HepG2 (cell line): ENCODE data around the gene SYS1. TPM values are rescaled to one million over a fixed set of nuclear protein-coding genes. Genes with fewer than 3 reads are reported as not detected.

Source experiments
- ARHGAP35 ChIP-seq: sonication (generic); formaldehyde crosslinking; IDR thresholded peaks from 2 replicates; pipeline ENCODE4 v1.9.0; 2022; ENCODE audit warnings: mild to moderate bottlenecking, inconsistent platforms, moderate library complexity, missing genetic modification reagents, borderline replicate concordance
- ASH2L ChIP-seq: fragments of 300-600, 200-600 bp; sonication (generic); IDR thresholded peaks from 2 replicates; pipeline ENCODE4 v1.7.0; 2017; ENCODE audit warnings: low read depth, mild to moderate bottlenecking, moderate library complexity, mixed read lengths, low read length; ENCODE audit not compliant: insufficient read length
- BCL6 ChIP-seq: IDR thresholded peaks from 2 replicates; pipeline ENCODE4 v1.6.1; 2016; ENCODE audit warnings: missing genetic modification reagents, missing compliant biosample characterization
- CBFB ChIP-seq: sonication (generic); formaldehyde crosslinking; IDR thresholded peaks from 2 replicates; pipeline ENCODE4 v1.4.0; 2020; ENCODE audit warnings: missing genetic modification reagents
- EHMT2 ChIP-seq: fragments of 200-600 bp; sonication (generic); IDR thresholded peaks from 2 replicates; pipeline ENCODE4 v1.7.0; 2017; ENCODE audit warnings: antibody characterized with exemption, low read depth, low read length, borderline replicate concordance
- KAT8 ChIP-seq: IDR thresholded peaks from 2 replicates; pipeline ENCODE4 v1.6.1; 2016; ENCODE audit warnings: missing genetic modification reagents, missing compliant biosample characterization
- KIAA2018 ChIP-seq: sonication (generic); formaldehyde crosslinking; IDR thresholded peaks from 2 replicates; pipeline ENCODE4 v1.5.0; 2020; ENCODE audit warnings: mild to moderate bottlenecking, missing genetic modification reagents, borderline replicate concordance
- MEF2D ChIP-seq: sonication (generic); formaldehyde crosslinking; IDR thresholded peaks from 2 replicates; pipeline ENCODE4 v1.5.1; 2020; ENCODE audit warnings: mild to moderate bottlenecking, missing genetic modification reagents
- NFKB2 ChIP-seq: sonication (generic); formaldehyde crosslinking; IDR thresholded peaks from 2 replicates; pipeline ENCODE4 v1.4.0; 2020; ENCODE audit warnings: missing genetic modification reagents, borderline replicate concordance
- SRSF4 ChIP-seq: fragments of 200-400 bp; formaldehyde crosslinking; IDR thresholded peaks from one replicate; pipeline ENCODE4 v1.6.1; 2018; ENCODE audit warnings: mild to moderate bottlenecking, low read depth, low read length, moderate library complexity; ENCODE audit not compliant: poor library complexity, severe bottlenecking
- ZMAT3 ChIP-seq: sonication (generic); formaldehyde crosslinking; conservative IDR thresholded peaks from 2 replicates; pipeline ENCODE4 v1.7.0; 2021; ENCODE audit warnings: missing genetic modification reagents
- ZNF263 ChIP-seq: sonication (generic); formaldehyde crosslinking; IDR thresholded peaks from 2 replicates; pipeline ENCODE4 v1.4.0; 2020; ENCODE audit warnings: missing genetic modification reagents
- ZNF264 ChIP-seq: sonication (generic); formaldehyde crosslinking; IDR thresholded peaks from 2 replicates; pipeline ENCODE4 v1.4.0; 2020; ENCODE audit warnings: missing genetic modification reagents
- ZNF543 ChIP-seq: sonication (generic); formaldehyde crosslinking; IDR thresholded peaks from 2 replicates; pipeline ENCODE4 v1.4.0; 2020; ENCODE audit warnings: mild to moderate bottlenecking, missing genetic modification reagents
- ZNF83 ChIP-seq: sonication (generic); formaldehyde crosslinking; IDR thresholded peaks from 2 replicates; pipeline ENCODE4 v1.4.0; 2020; ENCODE audit warnings: missing genetic modification reagents, mild to moderate bottlenecking, borderline replicate concordance
- polyA plus RNA-seq, 8 experiments: library from polyadenylated mRNA; depleted of rRNA in 3 of 8; stranded (reverse) in 7 of 8; unstranded in 1 of 8; fragments of >200 nt; fragmentation: Illumina TruSeq in 4 of 8; extraction: Trizol in 4 of 8; gene quantifications; 2 replicates each; pipeline versions ENCODE4 v1.2.1 to v1.2.3, GENCODE V29; 2011 to 2016; ENCODE audit warnings: low read depth in 4 of 8, missing spikeins in 1 of 8, mixed read lengths in 1 of 8; ENCODE audit not compliant: insufficient read depth in 1 of 8
- total RNA-seq, 5 experiments: library from RNA; depleted of rRNA; stranded (reverse); fragments of >200 nt; fragmentation: Illumina TruSeq; extraction: Trizol; gene quantifications; 2 replicates each; pipeline ENCODE4 v1.2.3, GENCODE V29; 2016; ENCODE audit warnings: low read depth in 1 of 5
- TF ChIP-seq, protein P1 (sequence below): sonication (generic); formaldehyde crosslinking; IDR thresholded peaks from 2 replicates; pipeline ENCODE4 v1.5.0; 2020; ENCODE audit warnings: mild to moderate bottlenecking, missing genetic modification reagents, borderline replicate concordance

The SYS1 gene
- total and polyA plus RNA-seq, 2 of the 13 experiments (the other 11 are each of a cell fraction or from before 2014, with no cell fraction given) = 38.3 to 65.6 TPM

DNA sequence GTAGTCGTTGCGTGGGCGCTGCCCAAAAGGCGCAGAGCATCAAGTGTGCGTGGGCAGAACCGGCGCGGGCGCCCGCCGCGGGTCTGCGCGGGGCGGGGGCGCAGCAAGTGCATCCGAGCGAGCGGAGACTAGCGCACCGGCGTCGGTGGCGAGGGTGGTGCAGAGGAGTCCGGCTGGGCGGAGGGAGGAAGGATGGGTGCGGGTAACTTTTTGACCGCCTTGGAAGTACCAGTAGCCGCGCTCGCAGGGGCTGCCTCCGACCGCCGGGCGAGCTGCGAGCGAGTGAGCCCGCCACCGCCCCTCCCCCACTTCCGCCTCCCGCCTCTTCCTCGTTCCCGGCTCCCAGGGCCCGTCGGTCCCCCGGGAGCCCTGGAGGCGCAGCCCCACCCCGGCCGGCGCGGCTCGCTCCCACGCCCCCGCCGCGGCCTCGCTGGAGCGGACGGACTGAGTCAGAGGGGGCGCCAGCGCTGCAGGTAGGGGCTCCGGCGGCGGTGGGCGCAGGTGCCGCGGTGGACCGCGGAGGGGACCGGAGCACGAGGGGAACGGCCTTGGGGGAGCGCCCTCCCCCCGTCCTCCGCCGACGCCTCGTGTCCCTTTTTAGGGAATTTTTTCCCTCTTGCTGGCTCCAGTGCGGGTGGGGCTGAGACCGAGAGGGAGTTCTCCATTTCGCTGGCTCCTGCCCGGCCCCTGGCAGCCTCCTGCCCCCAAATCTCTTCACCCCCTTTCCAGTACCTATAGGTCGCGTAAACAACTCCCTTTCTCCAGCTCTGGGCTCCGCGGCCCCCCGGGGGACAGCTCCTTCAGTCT lies 43.5 kb downstream of the SYS1 start (continued):
- TF ChIP-seq MEF2D (CRISPR knock-in tag) = no peak
- no peak for TF ChIP-seq BCL6
- peak; percentile 13; the same call in 1 of the 2 replicates for TF ChIP-seq ARHGAP35
- peak; percentile 70; the same call in 1 of the 2 replicates for TF ChIP-seq ZMAT3
- TF ChIP-seq, protein P1, sequence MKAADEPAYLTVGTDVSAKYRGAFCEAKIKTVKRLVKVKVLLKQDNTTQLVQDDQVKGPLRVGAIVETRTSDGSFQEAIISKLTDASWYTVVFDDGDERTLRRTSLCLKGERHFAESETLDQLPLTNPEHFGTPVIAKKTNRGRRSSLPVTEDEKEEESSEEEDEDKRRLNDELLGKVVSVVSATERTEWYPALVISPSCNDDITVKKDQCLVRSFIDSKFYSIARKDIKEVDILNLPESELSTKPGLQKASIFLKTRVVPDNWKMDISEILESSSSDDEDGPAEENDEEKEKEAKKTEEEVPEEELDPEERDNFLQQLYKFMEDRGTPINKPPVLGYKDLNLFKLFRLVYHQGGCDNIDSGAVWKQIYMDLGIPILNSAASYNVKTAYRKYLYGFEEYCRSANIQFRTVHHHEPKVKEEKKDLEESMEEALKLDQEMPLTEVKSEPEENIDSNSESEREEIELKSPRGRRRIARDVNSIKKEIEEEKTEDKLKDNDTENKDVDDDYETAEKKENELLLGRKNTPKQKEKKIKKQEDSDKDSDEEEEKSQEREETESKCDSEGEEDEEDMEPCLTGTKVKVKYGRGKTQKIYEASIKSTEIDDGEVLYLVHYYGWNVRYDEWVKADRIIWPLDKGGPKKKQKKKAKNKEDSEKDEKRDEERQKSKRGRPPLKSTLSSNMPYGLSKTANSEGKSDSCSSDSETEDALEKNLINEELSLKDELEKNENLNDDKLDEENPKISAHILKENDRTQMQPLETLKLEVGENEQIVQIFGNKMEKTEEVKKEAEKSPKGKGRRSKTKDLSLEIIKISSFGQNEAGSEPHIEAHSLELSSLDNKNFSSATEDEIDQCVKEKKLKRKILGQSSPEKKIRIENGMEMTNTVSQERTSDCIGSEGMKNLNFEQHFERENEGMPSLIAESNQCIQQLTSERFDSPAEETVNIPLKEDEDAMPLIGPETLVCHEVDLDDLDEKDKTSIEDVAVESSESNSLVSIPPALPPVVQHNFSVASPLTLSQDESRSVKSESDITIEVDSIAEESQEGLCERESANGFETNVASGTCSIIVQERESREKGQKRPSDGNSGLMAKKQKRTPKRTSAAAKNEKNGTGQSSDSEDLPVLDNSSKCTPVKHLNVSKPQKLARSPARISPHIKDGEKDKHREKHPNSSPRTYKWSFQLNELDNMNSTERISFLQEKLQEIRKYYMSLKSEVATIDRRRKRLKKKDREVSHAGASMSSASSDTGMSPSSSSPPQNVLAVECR = peak; percentile 76
- TF ChIP-seq KAT8 = no peak; the same call in 1 of the 2 replicates
- TF ChIP-seq ASH2L = peak; percentile 41
- 0 out of 2 replicates have a peak, but pooled peaks have one; percentile 37 for TF ChIP-seq ZNF83
- TF ChIP-seq SRSF4 = no peak
- TF ChIP-seq EHMT2 = no peak
- TF ChIP-seq NFKB2 (CRISPR knock-in tag) = no peak; the same call in 1 of the 2 replicates
- peak; percentile 67; the same call in 1 of the 2 replicates for TF ChIP-seq ZNF263
- TF ChIP-seq KIAA2018 (CRISPR knock-in tag) = no peak
- no peak; the same call in none of the 2 replicates for TF ChIP-seq CBFB (CRISPR knock-in tag)
- no peak for TF ChIP-seq ZNF264 (CRISPR knock-in tag)
- TF ChIP-seq ZNF543 (CRISPR knock-in tag) = peak; percentile 58
